H9 (cell line): ENCODE data around the gene CRYBG2. TPM values are rescaled to one million over a fixed set of nuclear protein-coding genes. Genes with fewer than 3 reads are reported as not detected.

Experiments
- DNase-seq: peaks from one replicate; pipeline ENCODE4 v3.0.0-alpha.2; 2017
- H2AFZ ChIP-seq: one replicate; pipeline ENCODE4 v1.6.1; 2013; ENCODE audit warnings: mild to moderate bottlenecking, low read length, control low read depth, moderate library complexity
- H2AK5ac ChIP-seq: 2 replicates; pipeline ENCODE4 v1.6.1; 2013; ENCODE audit warnings: low read length, control low read depth, mixed read lengths; ENCODE audit not compliant: insufficient read length
- H2BK120ac ChIP-seq: one replicate; pipeline ENCODE4 v1.6.1; 2013; ENCODE audit warnings: low read depth, mild to moderate bottlenecking, low read length, control low read depth, inconsistent platforms; ENCODE audit not compliant: poor library complexity, severe bottlenecking
- H2BK12ac ChIP-seq: 2 replicates; pipeline ENCODE4 v1.6.1; 2013; ENCODE audit warnings: low read length, control low read depth, mixed read lengths, low read depth; ENCODE audit not compliant: insufficient read length
- H2BK15ac ChIP-seq: 2 replicates; pipeline ENCODE4 v1.6.1; 2013; ENCODE audit warnings: low read depth, low read length, control low read depth
- H2BK20ac ChIP-seq: one replicate; pipeline ENCODE4 v1.6.1; 2013; ENCODE audit warnings: low read depth, mild to moderate bottlenecking, low read length, control low read depth, inconsistent platforms; ENCODE audit not compliant: poor library complexity, severe bottlenecking
- H2BK5ac ChIP-seq: 2 replicates; pipeline ENCODE4 v1.6.1; 2013; ENCODE audit warnings: low read length, control low read depth, mixed read lengths; ENCODE audit not compliant: insufficient read length
- H3K14ac ChIP-seq: 2 replicates; pipeline ENCODE4 v1.6.1; 2013; ENCODE audit warnings: low read length, control low read depth; ENCODE audit not compliant: insufficient read depth
- H3K18ac ChIP-seq: 2 replicates; pipeline ENCODE4 v1.6.1; 2013; ENCODE audit warnings: low read depth, mild to moderate bottlenecking, mixed read lengths, low read length, control low read depth; ENCODE audit not compliant: insufficient read length
- H3K23ac ChIP-seq: 2 replicates; pipeline ENCODE4 v1.6.1; 2013; ENCODE audit warnings: low read length, control low read depth, mixed read lengths, low read depth; ENCODE audit not compliant: insufficient read length
- H3K23me2 ChIP-seq: 2 replicates; pipeline ENCODE4 v1.6.1; 2013; ENCODE audit warnings: low read depth, mild to moderate bottlenecking, mixed read lengths, low read length, control low read depth; ENCODE audit not compliant: insufficient read length, poor library complexity, severe bottlenecking
- H3K27ac ChIP-seq: 2 replicates; pipeline ENCODE4 v1.5.1; 2013; ENCODE audit warnings: low read length, control low read depth, mixed read lengths, low read depth; ENCODE audit not compliant: insufficient read length
- H3K27me3 ChIP-seq: 2 replicates; pipeline ENCODE4 v1.6.1; 2013; ENCODE audit warnings: low read length, control low read depth, inconsistent platforms; ENCODE audit not compliant: insufficient read depth
- H3K4ac ChIP-seq: 2 replicates; pipeline ENCODE4 v1.6.1; 2013; ENCODE audit warnings: low read depth, mild to moderate bottlenecking, control low read depth, inconsistent platforms, low read length, moderate library complexity
- H3K4me1 ChIP-seq: 2 replicates; pipeline ENCODE4 v1.6.1; 2013; ENCODE audit warnings: low read length, control low read depth, inconsistent platforms; ENCODE audit not compliant: insufficient read depth
- H3K4me2 ChIP-seq: 2 replicates; pipeline ENCODE4 v1.6.1; 2013; ENCODE audit warnings: low read length, control low read depth, mixed read lengths; ENCODE audit not compliant: insufficient read length, insufficient read depth
- H3K56ac ChIP-seq: 2 replicates; pipeline ENCODE4 v1.6.1; 2013; ENCODE audit warnings: low read depth, mild to moderate bottlenecking, mixed read lengths, low read length, control low read depth; ENCODE audit not compliant: insufficient read length
- H3K79me1 ChIP-seq: 2 replicates; pipeline ENCODE4 v1.6.1; 2013; ENCODE audit warnings: low read depth, mild to moderate bottlenecking, moderate library complexity, low read length, control low read depth, inconsistent platforms; ENCODE audit not compliant: insufficient read depth, poor library complexity, severe bottlenecking
- H3K79me2 ChIP-seq: 2 replicates; pipeline ENCODE4 v1.6.1; 2013; ENCODE audit warnings: low read length, control low read depth, inconsistent platforms; ENCODE audit not compliant: insufficient read depth
- H3K9ac ChIP-seq: 2 replicates; pipeline ENCODE4 v1.6.1; 2013; ENCODE audit warnings: low read length, control low read depth, mixed read lengths; ENCODE audit not compliant: insufficient read length; ENCODE audit errors: extremely low read depth
- H3K9me3 ChIP-seq: one replicate; pipeline ENCODE4 v1.6.1; 2013; ENCODE audit warnings: low read depth, low read length, inconsistent platforms; ENCODE audit not compliant: control insufficient read depth
- H3T11ph ChIP-seq: one replicate; pipeline ENCODE4 v1.6.1; 2013; ENCODE audit warnings: mild to moderate bottlenecking, low read length, control low read depth, inconsistent platforms
- H4K20me1 ChIP-seq: one replicate; pipeline ENCODE4 v1.6.1; 2013; ENCODE audit not compliant: control insufficient read depth, insufficient read length, insufficient read depth
- H4K5ac ChIP-seq: 2 replicates; pipeline ENCODE4 v1.6.1; 2013; ENCODE audit warnings: low read depth, mild to moderate bottlenecking, mixed read lengths, low read length, control low read depth; ENCODE audit not compliant: insufficient read length
- H4K8ac ChIP-seq: replicated peaks from 2 replicates; pipeline ENCODE4 v1.6.1; 2013; ENCODE audit warnings: low read length, control low read depth, mixed read lengths, low read depth; ENCODE audit not compliant: insufficient read length
- H4K91ac ChIP-seq: 2 replicates; pipeline ENCODE4 v1.6.1; 2013; ENCODE audit warnings: low read depth, mild to moderate bottlenecking, moderate library complexity, mixed read lengths, low read length, control low read depth; ENCODE audit not compliant: insufficient read length
- H3K27ac Mint-ChIP-seq, 3 experiments: 2 replicates in 2 of 3; 3 replicates in 1 of 3; pipeline ENCODE4 v1.8.0; 2020 to 2021; ENCODE audit warnings: mixed read lengths in 3 of 3, mild to moderate bottlenecking in 1 of 3, moderate library complexity in 1 of 3
- H3K27me3 Mint-ChIP-seq: 2 replicates; pipeline ENCODE4 v1.8.0; 2021; ENCODE audit warnings: low read depth, mild to moderate bottlenecking, moderate library complexity, mixed read lengths
- H3K36me3 Mint-ChIP-seq, 3 experiments: 2 replicates in 2 of 3; 3 replicates in 1 of 3; pipeline ENCODE4 v1.8.0; 2020 to 2021; ENCODE audit warnings: low read depth in 3 of 3, mixed read lengths in 3 of 3; ENCODE audit not compliant: insufficient read depth in 1 of 3
- H3K4me1 Mint-ChIP-seq, 2 experiments: 2 replicates each; pipeline ENCODE4 v1.8.0; 2020; ENCODE audit warnings: mixed read lengths in 2 of 2
- H3K4me3 Mint-ChIP-seq, 2 experiments: 2 replicates in 1 of 2; 3 replicates in 1 of 2; pipeline ENCODE4 v1.8.0; 2020 to 2021; ENCODE audit warnings: mild to moderate bottlenecking in 2 of 2, mixed read lengths in 2 of 2, moderate library complexity in 1 of 2
- H3K9me3 Mint-ChIP-seq, 2 experiments: 2 replicates in 1 of 2; 3 replicates in 1 of 2; pipeline ENCODE4 v1.8.0; 2020; ENCODE audit warnings: mild to moderate bottlenecking in 2 of 2, mixed read lengths in 2 of 2, moderate library complexity in 1 of 2
- WGBS: extraction: QIAGEN DNeasy Blood & Tissue Kit; methylation state at CpG from one replicate; pipeline ENCODE4 v1.1.7; 2013; ENCODE audit warnings: missing lambda C conversion rate, low lambda C conversion rate, mixed read lengths; ENCODE audit not compliant: insufficient read length; ENCODE audit errors: extremely low coverage; 5-methylcytosine and 5-hydroxymethylcytosine counted together
- total RNA-seq: library from RNA; stranded (reverse); gene quantifications from 2 replicates; pipeline ENCODE4 v1.2.1, GENCODE V29; 2021
- TF ChIP-seq, protein P1 (sequence below): fragments of 200-600 bp; sonication (generic); conservative IDR thresholded peaks from 3 replicates; pipeline ENCODE4 v1.8.0; 2021; ENCODE audit warnings: antibody characterized with exemption, mild to moderate bottlenecking

The CRYBG2 gene
- total RNA-seq, 1 experiment from 2014 or later: 12.8 TPM

DNA sequence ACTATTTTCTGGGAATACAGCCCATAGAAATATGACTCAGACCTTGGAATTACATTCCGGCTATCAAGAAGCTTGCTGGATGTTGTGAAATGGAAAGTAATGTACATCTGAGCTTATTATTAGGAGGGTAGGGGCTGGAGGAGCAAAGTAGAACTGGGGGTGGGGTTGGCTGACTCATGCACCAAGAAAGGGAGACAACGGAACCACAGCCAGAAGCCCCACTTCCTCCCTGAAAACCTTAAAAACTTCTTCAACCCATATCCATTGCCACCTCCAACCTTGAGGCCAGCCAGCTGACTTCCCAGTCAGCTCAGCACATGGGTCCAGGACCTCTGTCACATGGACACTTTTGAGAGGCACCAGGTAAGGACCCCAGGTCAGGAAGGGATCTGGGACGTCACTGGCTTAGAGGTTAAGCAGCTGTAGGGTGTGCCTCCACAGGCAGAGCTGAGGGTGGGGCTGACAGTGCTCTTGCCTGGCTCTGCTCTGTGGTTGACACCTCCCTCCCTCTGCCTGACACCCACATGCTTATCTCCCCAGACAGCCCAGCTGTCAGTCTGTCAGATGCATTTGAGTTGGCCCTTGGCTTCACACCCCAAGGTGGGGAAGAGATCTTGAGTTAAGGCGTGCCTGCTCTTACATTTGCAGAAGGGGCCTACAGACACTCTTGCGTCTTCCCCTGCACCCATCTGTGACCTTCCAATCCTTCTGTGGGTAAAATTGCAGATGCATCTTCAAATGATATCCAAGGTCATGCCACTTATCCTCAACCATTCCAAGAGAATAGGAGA lies 24.4 kb upstream of the CRYBG2 start:
- no peak overlapping the region for H3K27ac Mint-ChIP-seq
- Histone ChIP-seq H2BK20ac (no peak overlapping the region), H4K5ac (no peak overlapping the region), H3K18ac (no peak overlapping the region), H2AK5ac (no peak overlapping the region), H2BK120ac (no peak overlapping the region), H3K4me1 (no peaks in the 10 kb centered on the region), H3K23me2 (no peaks in the 10 kb centered on the region), H3K79me2 (no peaks in the 10 kb centered on the region), H3K79me1 (no peaks in the 10 kb centered on the region), H3K27me3 (no peaks in the 10 kb centered on the region; the same call in 1 of the 2 replicates), H3K4ac (no peak overlapping the region), H2BK5ac (no peak overlapping the region), H3K9me3 (no peaks in the 10 kb centered on the region), H3K4me2 (no peak overlapping the region), H2BK12ac (no peak overlapping the region), H2AFZ (no peak overlapping the region), H2BK15ac (no peak overlapping the region), H3K14ac (no peak overlapping the region), H4K20me1 (no peaks in the 10 kb centered on the region), H3K27ac (no peak overlapping the region), H3T11ph (no peak overlapping the region), H3K56ac (no peak overlapping the region), H3K9ac (no peak overlapping the region), H4K91ac (no peak overlapping the region), H3K23ac (no peak overlapping the region), H4K8ac (no peak overlapping the region)
- no peaks in the 10 kb centered on the region for H3K9me3 Mint-ChIP-seq
- TF ChIP-seq, protein P1, sequence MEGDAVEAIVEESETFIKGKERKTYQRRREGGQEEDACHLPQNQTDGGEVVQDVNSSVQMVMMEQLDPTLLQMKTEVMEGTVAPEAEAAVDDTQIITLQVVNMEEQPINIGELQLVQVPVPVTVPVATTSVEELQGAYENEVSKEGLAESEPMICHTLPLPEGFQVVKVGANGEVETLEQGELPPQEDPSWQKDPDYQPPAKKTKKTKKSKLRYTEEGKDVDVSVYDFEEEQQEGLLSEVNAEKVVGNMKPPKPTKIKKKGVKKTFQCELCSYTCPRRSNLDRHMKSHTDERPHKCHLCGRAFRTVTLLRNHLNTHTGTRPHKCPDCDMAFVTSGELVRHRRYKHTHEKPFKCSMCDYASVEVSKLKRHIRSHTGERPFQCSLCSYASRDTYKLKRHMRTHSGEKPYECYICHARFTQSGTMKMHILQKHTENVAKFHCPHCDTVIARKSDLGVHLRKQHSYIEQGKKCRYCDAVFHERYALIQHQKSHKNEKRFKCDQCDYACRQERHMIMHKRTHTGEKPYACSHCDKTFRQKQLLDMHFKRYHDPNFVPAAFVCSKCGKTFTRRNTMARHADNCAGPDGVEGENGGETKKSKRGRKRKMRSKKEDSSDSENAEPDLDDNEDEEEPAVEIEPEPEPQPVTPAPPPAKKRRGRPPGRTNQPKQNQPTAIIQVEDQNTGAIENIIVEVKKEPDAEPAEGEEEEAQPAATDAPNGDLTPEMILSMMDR: no peak
- no CpG with 5 or more reads among the region's 5 CpGs for WGBS
- no peaks in the 10 kb centered on the region for H3K36me3 Mint-ChIP-seq
- no peak for DNase-seq
- no peaks in the 10 kb centered on the region for H3K27me3 Mint-ChIP-seq
- peaks cover 12 to 17% of the 10 kb centered on the region in 2 experiments for H3K4me1 Mint-ChIP-seq
- no peak overlapping the region for H3K4me3 Mint-ChIP-seq
